HepG2 (cell line): Measurements from ENCODE around the gene NUDT1.

ENCODE experiments used
- ASH2L ChIP-seq: fragments of 300-600, 200-600 bp; sonication (generic); IDR thresholded peaks from 2 replicates; pipeline ENCODE4 v1.7.0; 2017; ENCODE audit warnings: low read depth, mild to moderate bottlenecking, moderate library complexity, mixed read lengths, low read length; ENCODE audit not compliant: insufficient read length
- GABPA ChIP-seq, 2 experiments: IDR thresholded peaks; 2 replicates each; pipeline ENCODE4 v1.6.1; 2011 to 2016; ENCODE audit warnings: low read depth in 2 of 2, low read length in 1 of 2, missing biosample characterization in 1 of 2, missing genetic modification characterization in 1 of 2
- GLI4 ChIP-seq: sonication (generic); formaldehyde crosslinking; IDR thresholded peaks from 2 replicates; pipeline ENCODE4 v1.5.1; 2020; ENCODE audit warnings: missing genetic modification reagents, mild to moderate bottlenecking, moderate library complexity, borderline replicate concordance
- HNF4G ChIP-seq, 2 experiments: sonication (generic) in 1 of 2; formaldehyde crosslinking in 1 of 2; IDR thresholded peaks; 2 replicates each; pipeline versions ENCODE4 v1.4.0 to v1.6.1; 2011 to 2020; ENCODE audit warnings: borderline replicate concordance in 2 of 2, low read depth in 2 of 2, mild to moderate bottlenecking in 2 of 2, low read length in 1 of 2, missing genetic modification reagents in 1 of 2, moderate library complexity in 1 of 2
- SMAD3 ChIP-seq: sonication (generic); formaldehyde crosslinking; IDR thresholded peaks from 2 replicates; pipeline ENCODE4 v1.4.0; 2020; ENCODE audit warnings: missing genetic modification reagents
- SP2 ChIP-seq: sonication (generic); formaldehyde crosslinking; IDR thresholded peaks from 2 replicates; pipeline ENCODE4 v1.5.1; 2020; ENCODE audit warnings: mild to moderate bottlenecking, missing genetic modification reagents
- ZNF687 ChIP-seq: sonication (generic); formaldehyde crosslinking; IDR thresholded peaks from 2 replicates; pipeline ENCODE4 v1.5.1; 2020; ENCODE audit warnings: mild to moderate bottlenecking, missing genetic modification reagents, moderate library complexity

GRCh38 chr7:2289621-2290020 lies 47.6 kb downstream of the NUDT1 start:
- no peak for TF ChIP-seq SP2 (CRISPR knock-in tag)
- TF ChIP-seq SMAD3 (CRISPR knock-in tag) = no peak
- TF ChIP-seq GLI4 (CRISPR knock-in tag) = no peak
- no peak for TF ChIP-seq ASH2L
- TF ChIP-seq ZNF687 (CRISPR knock-in tag) = no peak
- TF ChIP-seq HNF4G (IDR thresholded peaks at IDR 0.05; ENCODE audit: borderline replicate concordance, low read depth, low read length) = no peak
- no peak for TF ChIP-seq HNF4G (CRISPR knock-in tag; IDR thresholded peaks at IDR 0.05; ENCODE audit: borderline replicate concordance, low read depth)
- no peak for TF ChIP-seq GABPA (IDR thresholded peaks at IDR 0.05; ENCODE audit: low read depth, low read length)
- no peak for TF ChIP-seq GABPA (CRISPR knock-in tag; IDR thresholded peaks at IDR 0.05; ENCODE audit: low read depth)
